OCI-M2 (cell line): ENCODE data around the gene HASPIN.

Source experiments
- DNase-seq: peaks from one replicate; lab custom pipeline; 2025; ENCODE audit not compliant: unreplicated experiment; lab: John Stamatoyannopoulos, UW

The HASPIN gene

DNA sequence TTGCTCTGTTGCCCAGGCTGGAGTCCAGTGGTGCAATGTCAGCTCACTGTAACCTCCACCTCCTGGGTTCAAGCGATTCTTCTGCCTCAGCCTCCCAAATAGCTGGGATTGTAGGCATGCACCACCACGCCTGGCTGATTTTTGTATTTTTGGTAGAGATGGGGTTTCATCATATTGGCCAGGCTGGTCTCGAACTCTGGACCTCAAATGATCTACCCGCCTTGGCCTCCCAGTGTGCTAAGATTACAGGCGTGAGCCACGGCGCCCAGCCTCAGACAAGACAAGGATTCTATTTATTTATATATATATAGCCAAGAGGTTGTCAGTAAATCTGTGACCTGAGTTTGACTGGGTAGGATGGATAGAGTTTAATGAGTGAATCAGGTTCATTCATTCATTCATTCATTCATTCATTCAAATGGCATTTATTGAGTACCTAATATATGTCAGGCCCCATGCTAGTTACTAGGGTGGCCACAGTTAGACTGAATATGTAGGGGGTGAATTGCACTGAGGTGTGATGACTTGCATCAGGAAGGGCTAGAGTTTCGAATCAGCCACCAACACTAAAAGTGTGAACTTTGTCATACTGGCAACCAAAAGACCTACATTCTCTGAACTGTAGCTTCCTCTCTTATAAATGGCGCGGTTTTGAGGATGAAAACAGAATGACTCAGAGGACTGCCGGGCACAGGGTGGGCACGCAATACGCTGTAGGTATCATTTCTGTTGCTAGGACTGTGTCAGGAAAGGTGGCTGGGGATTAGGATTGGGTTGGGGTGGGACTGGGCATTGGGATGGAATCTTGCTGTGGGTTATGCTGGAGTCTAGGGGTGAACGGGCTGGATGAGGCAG lies 39.4 kb downstream of the HASPIN start:
- DNase-seq, result no peak

- DNase-seq, result no peak
Measured at GRCh38 chr17:3763777-3764170, 40.1 kb downstream of the HASPIN start.

GRCh38 chr17:3765981-3766380 lies 42.3 kb downstream of the HASPIN start:
- DNase-seq, result no peak

DNA sequence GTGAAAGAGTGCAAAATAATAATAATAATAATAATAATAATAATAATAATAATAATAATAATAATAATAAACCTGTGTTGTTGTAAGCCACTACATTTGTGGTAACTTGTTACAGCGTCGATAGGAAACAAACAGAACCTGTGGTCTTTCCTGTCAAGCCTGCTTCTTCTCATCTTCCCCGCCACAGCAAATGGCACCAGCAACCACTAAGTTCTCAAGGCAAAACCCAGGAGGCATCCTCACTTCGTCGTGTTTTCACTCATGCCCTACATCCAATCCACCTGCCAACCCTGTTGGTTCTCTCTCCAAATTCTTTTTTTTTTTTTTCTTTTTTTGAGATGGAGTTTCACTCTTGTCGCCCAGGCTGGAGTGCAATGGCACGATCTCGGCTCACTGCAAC lies 43.1 kb downstream of the HASPIN start:
- DNase-seq, result no peak

DNA sequence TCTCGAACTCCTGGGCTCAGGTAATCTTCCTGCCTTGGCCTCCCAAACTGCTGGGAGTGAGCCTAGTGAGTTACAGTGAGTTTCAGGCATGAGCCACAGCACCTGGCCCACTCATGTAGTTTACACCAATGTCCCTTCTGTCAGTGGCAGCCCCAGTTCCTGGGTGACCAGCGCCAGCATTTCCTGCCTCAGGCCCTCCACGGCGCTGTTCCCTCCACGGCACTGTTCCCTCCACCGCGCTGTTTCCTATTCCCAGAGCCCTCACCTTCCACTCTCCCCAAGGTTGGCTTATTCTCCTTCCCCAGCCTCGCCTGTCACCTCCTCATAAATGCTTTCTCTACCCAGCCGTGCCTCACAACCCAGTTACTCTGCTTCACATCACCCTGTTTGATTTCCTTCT lies 44.6 kb downstream of the HASPIN start:
- DNase-seq, result no peak

DNA sequence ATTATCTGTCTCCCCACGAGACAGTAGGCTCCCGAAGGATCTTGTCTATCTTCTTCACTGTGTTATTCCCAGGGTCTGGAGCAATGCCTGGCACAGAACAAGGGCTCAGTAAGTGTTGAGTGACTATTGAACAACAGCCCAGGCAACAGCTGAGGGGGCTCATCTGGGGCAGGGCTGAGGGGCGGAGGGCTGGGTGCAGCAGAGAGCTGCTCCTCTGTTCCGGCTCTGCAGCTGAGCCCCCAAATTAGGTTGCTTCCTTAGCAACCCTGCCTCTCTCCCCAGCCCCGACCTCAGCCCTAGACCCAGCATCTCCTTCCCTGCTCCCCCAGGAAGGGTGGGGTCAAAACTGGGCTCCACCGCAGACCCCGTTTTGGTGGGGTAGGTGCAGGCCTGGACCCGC lies 45.1 kb downstream of the HASPIN start:
- DNase-seq, result no peak

- DNase-seq, result no peak
Measured at GRCh38 chr17:3770466-3770865, 46.8 kb downstream of the HASPIN start.

DNA sequence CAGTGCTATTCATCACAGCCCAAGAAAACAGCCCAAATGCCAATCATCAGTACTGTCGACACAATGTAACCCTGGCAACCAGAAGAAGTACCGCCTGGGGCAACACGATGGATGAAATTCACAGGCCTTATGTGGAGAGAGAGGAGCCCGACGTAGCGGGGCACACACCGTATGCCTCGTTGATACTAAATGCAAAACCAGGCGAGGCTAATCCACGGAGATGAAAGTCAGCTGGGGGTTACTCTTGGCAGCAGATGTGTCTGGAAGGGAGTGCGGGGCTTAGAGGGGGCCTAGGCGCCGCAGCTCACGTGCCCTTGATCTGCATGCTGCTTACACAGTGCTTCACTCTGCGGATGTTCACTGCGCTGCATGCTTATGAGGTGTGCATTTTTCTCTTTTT lies 47.4 kb downstream of the HASPIN start:
- no peak for DNase-seq

GRCh38 chr17:3772764-3773163 lies 49.1 kb downstream of the HASPIN start:
- no peak for DNase-seq

DNA sequence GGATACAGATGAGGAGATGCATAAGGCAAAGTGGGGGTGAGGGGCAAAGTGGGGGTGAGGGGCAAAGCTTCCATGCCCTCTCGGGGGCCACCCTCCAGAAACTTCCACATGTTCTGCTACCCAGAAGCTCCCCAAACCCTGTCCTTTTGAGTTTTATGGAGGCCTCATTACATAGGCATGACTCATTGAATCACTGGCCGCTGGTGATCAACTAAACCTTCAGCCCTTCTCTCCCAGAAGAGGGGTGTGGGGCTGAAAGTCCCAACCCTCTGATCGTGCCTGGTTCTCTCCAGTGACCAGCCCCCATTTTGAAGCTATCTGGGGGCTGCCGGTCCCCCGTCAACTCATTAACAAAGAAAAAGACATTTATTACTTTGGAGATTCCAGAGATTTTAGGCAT lies 49.8 kb downstream of the HASPIN start:
- DNase-seq, result no peak

- DNase-seq, result no peak
Measured at GRCh38 chr17:3773966-3774365, 50.3 kb downstream of the HASPIN start.
